HFFc6 (cell line): ENCODE results near the gene NLGN1. TPM values are rescaled to one million over a fixed set of nuclear protein-coding genes. Genes with fewer than 3 reads are reported as not detected.

Experiments
- DNase-seq: peaks from one replicate; pipeline ENCODE4 v3.0.0-alpha.2; 2018
- H3K27ac Mint-ChIP-seq: 2 replicates; pipeline ENCODE4 v1.8.0; 2020; ENCODE audit warnings: mild to moderate bottlenecking, mixed read lengths
- H3K27me3 Mint-ChIP-seq: 2 replicates; pipeline ENCODE4 v1.8.0; 2021; ENCODE audit warnings: mild to moderate bottlenecking, moderate library complexity, mixed read lengths; ENCODE audit not compliant: insufficient read depth
- H3K36me3 Mint-ChIP-seq: 2 replicates; pipeline ENCODE4 v1.8.0; 2021; ENCODE audit warnings: low read depth, mixed read lengths
- H3K4me1 Mint-ChIP-seq: 2 replicates; pipeline ENCODE4 v1.8.0; 2020; ENCODE audit warnings: low read depth, mixed read lengths
- H3K4me3 Mint-ChIP-seq: 2 replicates; pipeline ENCODE4 v1.8.0; 2020; ENCODE audit warnings: mild to moderate bottlenecking, moderate library complexity, mixed read lengths
- H3K9me3 Mint-ChIP-seq: 2 replicates; pipeline ENCODE4 v1.8.0; 2020; ENCODE audit warnings: mild to moderate bottlenecking, mixed read lengths
- CTCF ChIP-seq: fragments of 200-600 bp; sonication (generic); IDR thresholded peaks from 2 replicates; pipeline ENCODE4 v1.5.0; 2021; ENCODE audit warnings: antibody characterized with exemption, mild to moderate bottlenecking
- total RNA-seq, 6 experiments: library from RNA; stranded (reverse); fragmentation: NEBNext Ultra II Directional; extraction: Animal tissue kit (Norgen Biotek cat#: 25700); gene quantifications; 2 replicates in 1 of 6; 3 replicates in 5 of 6; pipeline ENCODE4 v1.2.3, GENCODE V29; 2021

Gene NLGN1
- total RNA-seq, 6 experiments from 2014 or later, result 10.0 to 17.2 (median 15.7) TPM

GRCh38 chr3:173839859-173840258 is 442.3 kb downstream of the NLGN1 start:
- no peak for TF ChIP-seq CTCF
- 0 out of 2 replicates have a peak, but pooled peaks cover 3% of the 10 kb centered on the region for H3K36me3 Mint-ChIP-seq
- H3K4me1 Mint-ChIP-seq, result peaks cover 5% of the 10 kb centered on the region; the same call in 1 of the 2 replicates
- H3K27me3 Mint-ChIP-seq, result no peaks in the 10 kb centered on the region
- H3K9me3 Mint-ChIP-seq, result no peaks in the 10 kb centered on the region
- DNase-seq, result no peak
- H3K4me3 Mint-ChIP-seq, result no peak overlapping the region
- H3K27ac Mint-ChIP-seq, result no peak overlapping the region

GRCh38 chr3:173841334-173841733 is 443.8 kb downstream of the NLGN1 start:
- no peaks in the 10 kb centered on the region for H3K9me3 Mint-ChIP-seq
- H3K27ac Mint-ChIP-seq, result no peak overlapping the region
- no peak for TF ChIP-seq CTCF
- H3K27me3 Mint-ChIP-seq, result no peaks in the 10 kb centered on the region
- DNase-seq, result no peak
- H3K36me3 Mint-ChIP-seq, result 0 out of 2 replicates have a peak, but pooled peaks cover 3% of the 10 kb centered on the region
- H3K4me1 Mint-ChIP-seq, result peaks cover 7% of the 10 kb centered on the region
- H3K4me3 Mint-ChIP-seq, result no peak overlapping the region

- Mint-ChIP-seq H3K4me1 (peaks cover 13% of the 10 kb centered on the region), H3K27me3 (no peaks in the 10 kb centered on the region), H3K36me3 (0 out of 2 replicates have a peak, but pooled peaks cover 3% of the 10 kb centered on the region), H3K27ac (no peak overlapping the region), H3K9me3 (no peaks in the 10 kb centered on the region), H3K4me3 (no peak overlapping the region)
- no peak for TF ChIP-seq CTCF
- no peak for DNase-seq
Observed at GRCh38 chr3:173843060-173843459, 445.5 kb downstream of the NLGN1 start.

GRCh38 chr3:173846584-173846983 is 449.0 kb downstream of the NLGN1 start:
- TF ChIP-seq CTCF, result no peak
- Mint-ChIP-seq H3K9me3 (no peaks in the 10 kb centered on the region), H3K27me3 (no peaks in the 10 kb centered on the region), H3K27ac (no peak overlapping the region), H3K36me3 (0 out of 2 replicates have a peak, but pooled peaks cover 3% of the 10 kb centered on the region), H3K4me1 (peaks cover 9% of the 10 kb centered on the region; the same call in 1 of the 2 replicates), H3K4me3 (no peak overlapping the region)
- DNase-seq, result no peak

GRCh38 chr3:173849489-173849888 is 451.9 kb downstream of the NLGN1 start:
- peaks cover 9% of the 10 kb centered on the region; the same call in 1 of the 2 replicates for H3K4me1 Mint-ChIP-seq
- H3K9me3 Mint-ChIP-seq, result no peaks in the 10 kb centered on the region
- no peak for DNase-seq
- no peaks in the 10 kb centered on the region for H3K36me3 Mint-ChIP-seq
- no peak overlapping the region for H3K27ac Mint-ChIP-seq
- no peaks in the 10 kb centered on the region for H3K27me3 Mint-ChIP-seq
- H3K4me3 Mint-ChIP-seq, result no peak overlapping the region
- no peak for TF ChIP-seq CTCF

- no peaks in the 10 kb centered on the region for H3K9me3 Mint-ChIP-seq
- H3K36me3 Mint-ChIP-seq, result no peaks in the 10 kb centered on the region
- H3K27me3 Mint-ChIP-seq, result no peaks in the 10 kb centered on the region; the same call in 1 of the 2 replicates
- H3K4me1 Mint-ChIP-seq, result peaks cover 16% of the 10 kb centered on the region
- H3K4me3 Mint-ChIP-seq, result no peak overlapping the region
- TF ChIP-seq CTCF, result no peak
- H3K27ac Mint-ChIP-seq, result no peak overlapping the region
- no peak for DNase-seq
Observed at GRCh38 chr3:173857154-173857553, 459.6 kb downstream of the NLGN1 start.
